GM18519 (cell line): ENCODE results near the gene POU2F1.

ENCODE experiments used
- ATAC-seq: cut with Tn5 transposase; IDR thresholded peaks from one replicate; pipeline ENCODE4 v1.9.1; 2021; ENCODE audit warnings: mild to moderate bottlenecking, moderate library complexity; ENCODE audit not compliant: unreplicated experiment, low FRiP score

POU2F1 gene

DNA sequence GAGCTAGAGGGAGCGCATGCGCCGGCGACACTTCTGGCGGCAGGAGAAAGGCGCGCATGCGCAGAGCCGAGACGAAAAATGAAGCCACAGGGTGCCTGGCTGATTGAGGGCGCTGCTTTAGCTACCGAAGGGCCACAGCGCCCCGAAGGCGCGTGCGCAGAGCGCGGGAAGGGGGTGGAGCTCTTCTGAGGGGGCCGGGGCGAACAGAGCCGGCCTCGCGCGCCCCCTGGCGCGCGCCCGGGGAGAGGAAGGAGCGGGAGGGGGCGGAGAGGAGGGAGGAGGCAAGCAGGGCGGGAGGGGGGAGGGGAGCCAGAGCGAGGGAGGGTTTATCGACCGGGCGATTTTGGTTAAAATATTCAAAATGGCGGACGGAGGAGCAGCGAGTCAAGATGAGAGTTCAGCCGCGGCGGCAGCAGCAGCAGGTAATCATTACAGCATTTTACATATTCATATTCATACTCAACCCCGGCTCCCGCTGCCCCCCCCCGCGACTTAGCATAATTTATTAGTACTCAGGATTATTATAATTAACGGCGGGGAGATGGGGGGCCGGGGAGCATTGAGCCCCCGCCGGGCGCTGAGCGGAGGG, at the start of gene POU2F1:
Gene POU2F1, plus strand, starts transcription at position 350 of the 589 bp plus-strand sequence. Its CDS starts 12 bp downstream, at position 362.
- peak; percentile 41 for ATAC-seq

DNA sequence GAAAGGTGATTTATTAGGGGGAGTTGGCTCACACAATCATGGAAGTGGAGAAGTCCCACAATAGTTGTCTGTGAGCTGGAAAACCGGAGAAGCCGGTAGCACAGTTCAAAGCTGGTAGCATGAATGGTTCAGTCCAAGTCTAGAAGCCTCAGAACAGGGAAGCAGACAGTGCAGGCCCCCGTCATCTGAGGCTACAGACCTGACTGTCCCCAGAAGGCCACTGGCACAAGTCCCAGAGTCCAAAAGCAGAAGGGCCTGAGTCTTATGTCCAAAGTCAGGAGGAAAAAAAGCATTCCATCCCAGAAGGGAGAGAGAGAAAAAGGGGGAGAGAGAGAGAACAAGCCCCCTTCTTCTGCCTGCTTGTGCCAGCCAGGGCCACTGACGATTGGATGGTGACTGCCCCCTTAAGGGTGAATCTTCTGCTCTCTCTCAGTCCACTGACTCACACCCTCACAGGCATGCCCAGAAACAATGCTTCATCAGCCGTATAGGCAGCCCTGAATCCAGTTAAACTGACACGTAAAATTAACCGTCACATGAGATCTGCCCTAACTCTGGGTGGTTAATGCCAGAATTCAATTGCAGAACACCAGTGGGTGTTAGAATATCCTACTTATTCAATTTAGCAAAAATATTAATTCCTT, 49.3 kb upstream of the POU2F1 start:
- ATAC-seq, result no peak

DNA sequence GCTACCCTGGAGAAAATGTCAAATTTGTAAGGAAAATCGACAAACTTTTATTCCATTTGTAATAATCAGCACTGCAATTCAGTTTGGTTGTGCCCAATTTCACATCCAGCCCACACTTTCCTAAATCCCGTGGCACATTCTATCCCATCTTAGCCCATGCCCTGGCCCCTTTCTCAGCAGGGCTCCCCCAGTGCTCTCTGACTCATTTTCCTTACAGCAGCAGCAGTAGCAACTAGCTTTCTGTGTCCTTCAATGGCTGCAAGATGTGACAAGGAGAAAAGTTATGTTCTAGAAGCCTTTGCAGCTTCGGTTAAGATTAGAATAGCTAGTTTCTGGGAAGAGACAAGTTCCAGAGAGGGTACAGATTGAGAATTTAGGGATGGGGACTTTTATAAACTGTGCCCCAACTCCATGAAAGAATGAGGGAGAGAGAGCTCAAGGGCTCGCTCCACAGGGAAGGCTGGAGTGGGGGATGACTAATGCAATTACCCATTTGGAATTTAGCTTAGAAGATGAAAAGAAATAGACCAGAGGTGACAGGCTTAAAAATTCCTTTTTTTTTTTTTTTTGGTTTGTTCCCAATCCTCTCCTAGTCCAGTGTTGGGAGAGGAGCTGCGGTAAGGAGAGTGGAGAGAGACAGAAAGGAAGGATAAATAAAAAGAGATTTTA, 47.0 kb upstream of the POU2F1 start:
- no peak for ATAC-seq

DNA sequence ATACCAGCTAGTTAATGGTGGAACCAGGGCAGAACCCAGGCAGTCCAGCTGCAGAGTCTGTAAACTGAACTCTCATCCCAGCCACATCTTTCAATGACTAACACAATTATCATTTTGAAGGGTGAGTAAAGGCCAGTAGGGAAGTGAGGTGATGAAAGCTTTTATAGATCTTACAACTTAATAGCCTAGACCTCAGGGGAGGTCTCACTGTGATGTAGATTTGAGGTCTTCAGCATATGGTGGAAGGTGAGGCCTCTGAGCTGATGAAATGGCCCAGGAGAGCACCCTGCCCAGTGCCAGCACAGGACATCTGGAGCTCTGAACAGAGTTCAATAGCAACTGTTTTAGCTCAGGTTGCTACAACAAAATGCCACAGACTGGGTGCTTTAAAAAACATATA, 44.8 kb upstream of the POU2F1 start:
- ATAC-seq, result no peak

DNA sequence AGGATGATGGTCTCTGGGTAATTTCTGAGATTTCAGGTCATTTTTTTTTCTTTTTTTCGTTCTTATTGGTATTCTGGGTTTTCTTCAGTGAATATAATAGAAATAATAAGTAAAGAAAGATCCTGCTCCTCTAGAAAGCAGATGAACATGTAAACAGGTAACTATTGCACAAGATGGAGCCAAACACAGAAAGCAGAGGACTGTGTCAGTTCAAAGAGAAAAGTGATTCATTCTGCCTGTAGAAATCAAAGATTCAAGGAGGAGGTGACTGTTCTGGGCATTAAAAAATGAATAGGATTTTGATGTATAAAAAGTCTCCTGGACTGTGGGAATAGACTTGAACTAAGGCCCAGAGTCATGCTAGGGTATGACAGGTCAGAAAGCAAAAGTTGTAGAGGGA, 41.9 kb upstream of the POU2F1 start:
- no peak for ATAC-seq

DNA sequence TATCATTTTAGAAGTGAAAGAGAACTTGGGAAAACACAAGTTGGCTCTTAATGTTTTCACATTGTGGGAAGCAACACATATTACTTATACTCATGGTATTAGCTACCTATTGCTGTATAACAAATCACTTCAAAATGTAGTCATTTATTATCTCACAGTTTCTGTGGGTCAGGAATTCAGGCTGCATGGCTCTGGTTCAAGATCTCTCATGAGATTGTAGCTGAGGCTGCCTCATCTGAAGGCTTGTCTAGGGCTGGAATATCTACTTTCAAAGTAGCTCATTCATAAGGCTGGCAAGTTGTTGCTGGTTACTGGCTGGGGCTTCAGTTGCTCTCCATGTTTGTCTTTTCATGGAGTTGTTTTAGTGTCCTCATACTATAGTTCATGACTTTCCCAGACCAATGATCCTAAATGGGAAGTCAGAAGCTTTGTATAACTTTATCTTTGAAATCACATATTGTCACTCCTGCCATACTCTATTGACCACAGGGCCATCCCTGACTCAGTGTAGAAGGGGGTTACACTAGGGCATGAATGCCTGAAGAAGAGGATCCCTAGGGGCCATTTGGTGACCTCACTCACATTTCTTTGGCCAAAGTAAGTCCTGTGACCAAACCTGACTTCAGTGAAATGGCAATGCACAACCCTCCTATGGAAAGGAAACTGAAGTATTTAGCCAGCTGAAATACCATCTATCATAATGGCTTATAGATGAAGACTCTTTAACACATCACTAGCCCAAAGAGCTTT, 37.9 kb upstream of the POU2F1 start:
- ATAC-seq, result no peak

DNA sequence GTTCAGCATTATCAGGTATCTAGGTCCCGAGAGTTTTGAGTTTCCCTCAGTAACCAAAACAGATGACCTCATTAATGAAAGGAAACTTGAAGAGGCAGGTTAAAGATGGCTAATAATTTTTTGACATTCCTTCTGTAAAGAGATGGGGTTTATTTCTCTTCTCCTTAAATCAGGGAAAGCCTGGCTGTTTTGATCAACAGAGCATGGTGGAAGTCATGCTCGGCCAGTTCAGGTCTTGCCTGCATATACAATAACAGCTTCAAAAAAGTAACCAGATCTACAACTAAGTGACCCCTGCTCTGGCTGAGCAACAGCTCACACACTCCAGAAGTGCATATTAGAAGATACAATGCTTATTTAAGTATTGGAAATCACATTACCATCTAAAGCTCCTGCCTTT, 36.6 kb upstream of the POU2F1 start:
- ATAC-seq, result no peak

DNA sequence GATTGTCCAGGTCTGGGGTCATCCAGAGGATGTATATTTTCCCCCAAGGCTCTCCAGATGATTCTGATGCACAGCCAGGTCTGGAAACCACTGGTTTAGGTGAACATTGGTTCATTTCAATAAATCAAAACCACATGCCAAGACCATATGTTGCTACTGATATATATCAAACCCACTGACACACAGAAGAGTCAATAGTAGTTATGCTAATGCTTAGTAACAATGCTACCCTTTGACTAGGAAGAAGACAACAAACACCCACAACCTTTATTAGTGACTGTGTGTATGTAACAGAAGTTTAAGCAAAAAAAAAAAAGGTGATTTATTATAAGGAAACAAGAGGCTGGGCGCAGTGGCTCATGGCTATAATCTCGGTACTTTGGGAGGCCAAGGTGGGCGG, 35.6 kb upstream of the POU2F1 start:
- ATAC-seq, result no peak

DNA sequence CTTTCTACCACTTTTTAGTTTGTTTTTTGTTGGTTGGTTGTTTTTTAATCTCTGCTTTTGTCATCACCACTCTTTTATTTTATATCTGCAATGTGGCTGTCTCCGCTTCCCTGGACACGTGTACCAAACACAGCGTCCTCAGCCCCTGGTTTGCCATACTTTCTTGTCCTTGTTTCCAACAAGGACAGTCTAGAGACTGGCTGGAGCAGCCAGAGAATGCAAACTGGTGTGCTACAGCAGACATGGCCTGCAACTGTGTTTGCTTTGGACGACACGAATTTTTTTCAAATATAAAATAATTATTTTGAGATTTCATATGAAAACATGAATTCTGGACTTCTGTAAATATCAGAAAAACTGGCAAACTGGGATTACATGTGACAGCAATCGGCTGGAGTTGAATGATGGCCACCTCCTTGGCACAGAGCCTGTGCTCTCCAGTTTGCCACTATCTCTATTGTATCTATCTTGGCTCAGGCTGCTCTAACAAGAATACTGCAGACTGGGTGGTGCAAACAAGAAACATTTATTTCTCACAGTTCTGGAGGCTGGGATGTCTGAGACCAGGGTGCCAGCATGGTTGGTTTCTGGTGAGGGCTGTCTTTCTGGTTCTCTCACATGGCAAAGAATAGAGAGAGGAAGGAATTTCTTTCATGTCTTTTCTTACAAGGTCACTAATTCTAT, 34.6 kb upstream of the POU2F1 start:
- no peak for ATAC-seq

DNA sequence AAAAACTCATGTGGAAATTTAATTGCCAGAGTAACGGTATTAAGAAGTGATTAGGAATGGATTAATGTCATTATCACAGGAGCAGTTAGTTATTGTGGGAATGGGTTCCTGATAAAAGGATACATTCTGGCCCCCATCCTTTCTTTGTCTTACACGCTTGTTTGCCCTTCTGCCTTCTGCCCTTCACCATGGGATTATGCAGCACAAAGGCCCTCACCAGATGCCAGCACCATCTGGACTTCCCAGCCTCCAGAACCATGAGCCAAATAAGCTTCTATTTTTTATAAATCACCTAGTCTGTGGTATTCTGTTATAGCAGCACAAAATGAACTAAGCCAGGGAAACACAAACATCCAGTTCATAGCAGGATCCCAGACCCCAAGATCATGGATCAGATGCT, 33.9 kb upstream of the POU2F1 start:
- ATAC-seq, result no peak

DNA sequence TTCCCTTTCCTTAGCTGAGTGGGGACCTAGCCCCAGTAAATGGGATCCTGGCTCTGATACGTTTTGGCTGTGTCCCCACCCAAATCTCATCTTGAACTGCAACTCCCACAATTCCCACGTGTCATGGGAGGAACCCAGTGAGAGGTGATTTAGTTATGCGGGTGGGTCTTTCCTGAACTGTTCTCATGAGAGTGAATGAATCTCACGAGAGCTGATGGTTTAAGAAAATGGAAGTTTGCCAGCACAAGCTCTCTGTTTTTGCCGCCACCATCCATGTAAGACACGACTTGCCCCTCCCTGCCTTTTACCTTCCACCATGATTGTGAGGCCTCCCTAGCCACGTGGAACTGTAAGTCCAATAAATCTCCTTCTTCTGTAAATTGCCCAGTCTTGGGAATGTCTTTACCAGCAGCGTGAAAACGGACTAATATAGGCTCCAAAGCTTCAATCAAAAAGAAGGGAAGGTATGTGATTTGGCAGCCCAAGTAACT, 29.9 kb upstream of the POU2F1 start:
- ATAC-seq, result no peak

DNA sequence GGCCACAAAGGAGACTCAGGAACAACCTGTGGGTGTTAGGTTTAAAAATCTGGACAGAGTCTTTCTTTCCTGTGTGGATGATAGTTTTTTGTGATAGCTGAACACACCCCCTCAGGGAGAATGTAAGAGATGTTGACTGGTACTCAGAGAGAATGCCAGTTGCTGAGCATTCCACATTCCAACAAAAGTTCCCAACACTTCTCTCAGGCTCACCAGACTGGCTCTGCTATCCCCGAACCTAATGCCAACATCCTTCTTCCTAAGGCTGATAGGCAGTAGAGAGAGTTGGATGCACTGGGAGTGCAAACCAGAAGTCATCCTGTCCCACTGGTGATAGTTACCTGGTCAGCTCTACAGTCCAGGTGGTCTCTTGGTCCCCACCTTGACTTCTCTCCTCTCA, 28.7 kb upstream of the POU2F1 start:
- ATAC-seq, result no peak

DNA sequence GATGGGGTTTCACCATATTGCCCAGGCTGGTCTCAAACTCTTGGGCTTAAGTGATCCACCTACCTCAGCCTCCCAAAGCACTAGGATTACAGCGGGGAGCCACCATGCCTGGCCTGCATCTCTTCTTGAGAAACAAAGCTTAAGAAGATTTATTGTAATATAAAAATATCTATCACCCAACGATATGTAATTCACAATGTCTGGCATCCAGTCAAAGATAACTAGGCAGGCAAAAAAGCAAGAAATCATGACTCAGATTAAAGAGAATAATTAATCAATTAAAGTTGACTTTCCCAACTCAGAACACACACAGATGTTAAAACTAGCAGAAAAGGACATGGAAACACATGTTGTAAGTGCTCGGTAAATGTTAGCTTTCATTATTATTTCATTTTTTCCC, 26.5 kb upstream of the POU2F1 start:
- ATAC-seq, result no peak

DNA sequence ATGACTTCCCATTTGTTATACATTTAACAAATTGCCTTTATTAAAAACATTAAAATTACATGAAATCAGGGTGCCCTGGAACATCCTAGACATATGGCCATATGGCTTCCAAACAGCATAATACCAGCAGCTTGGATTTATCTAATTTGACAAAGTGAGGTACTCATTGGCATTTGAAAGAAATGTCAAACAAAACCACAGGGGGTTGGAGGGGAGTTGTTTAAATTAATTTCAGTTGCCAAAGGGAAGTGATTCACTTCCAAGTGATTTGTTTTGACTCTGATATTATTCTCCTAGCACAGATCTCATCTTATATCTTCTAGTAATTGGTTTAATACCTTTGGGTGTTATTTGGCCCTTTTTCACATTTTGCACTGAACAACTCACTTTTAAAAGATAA, 24.5 kb upstream of the POU2F1 start:
- no peak for ATAC-seq

DNA sequence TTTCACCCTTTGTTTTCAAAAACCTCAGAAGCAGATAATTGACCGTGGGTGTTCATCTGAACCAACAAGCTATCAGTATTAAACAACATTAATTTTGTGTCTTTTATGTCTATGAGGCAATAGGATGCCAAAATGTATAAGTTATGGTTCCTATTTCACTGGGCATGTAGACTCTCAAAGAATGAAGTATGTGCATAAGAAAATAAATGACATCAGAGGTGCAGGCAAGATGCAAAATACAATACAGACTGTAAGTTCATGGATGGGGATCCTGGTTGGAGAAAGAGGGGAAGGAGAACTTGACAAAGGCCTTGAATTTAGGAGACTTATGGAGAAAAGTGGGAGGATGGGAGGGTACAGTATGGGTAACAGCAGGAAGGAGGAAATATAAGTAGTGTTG, 23.4 kb upstream of the POU2F1 start:
- no peak for ATAC-seq

DNA sequence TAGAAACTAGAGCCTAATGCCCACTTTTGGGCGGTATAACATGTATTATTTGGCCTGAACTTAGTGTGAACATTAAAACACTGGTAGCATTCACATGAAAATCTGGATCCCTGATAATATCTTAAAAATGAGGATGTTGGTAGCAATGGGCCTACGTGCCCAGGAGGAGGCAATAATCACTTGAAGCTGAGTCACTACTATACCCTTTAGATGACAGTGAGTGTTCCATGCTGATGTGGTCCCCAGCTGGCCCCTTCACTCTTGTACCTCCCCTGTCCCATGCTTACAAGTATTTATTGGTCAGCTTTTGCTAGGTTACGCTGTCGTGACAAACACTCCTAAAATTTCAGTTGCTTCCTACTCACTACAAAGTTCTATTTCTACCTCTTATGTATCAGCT, 23.0 kb upstream of the POU2F1 start:
- ATAC-seq, result no peak

DNA sequence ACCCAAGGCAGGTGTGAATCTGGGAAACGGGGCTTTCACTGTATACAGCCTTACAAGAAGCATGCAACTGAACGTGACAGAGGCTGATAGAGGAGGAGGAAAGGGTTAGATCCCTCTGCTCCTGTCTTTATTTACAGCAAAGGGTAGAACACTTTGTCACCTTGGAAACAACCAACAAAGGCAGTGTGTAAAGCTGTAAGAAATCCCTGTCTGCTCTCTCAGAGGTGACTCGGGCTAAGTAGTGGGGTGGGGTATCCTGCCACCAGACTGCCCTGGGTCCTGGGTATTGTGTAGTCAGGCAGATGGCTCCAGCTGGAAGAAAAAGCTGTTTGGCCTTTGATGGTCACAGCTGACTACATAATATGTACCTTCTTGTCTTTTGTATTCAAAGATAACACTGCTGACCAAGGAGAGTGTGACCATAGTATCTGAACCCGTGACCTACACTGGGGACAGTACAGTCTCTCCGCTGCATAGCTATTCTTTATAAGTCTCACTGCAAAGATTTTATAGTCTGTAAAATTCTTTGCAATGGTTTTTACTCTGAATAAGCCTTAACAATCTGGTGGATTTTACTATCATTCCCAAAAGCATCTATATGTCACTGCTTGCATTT, 22.1 kb upstream of the POU2F1 start:
- ATAC-seq, result no peak

DNA sequence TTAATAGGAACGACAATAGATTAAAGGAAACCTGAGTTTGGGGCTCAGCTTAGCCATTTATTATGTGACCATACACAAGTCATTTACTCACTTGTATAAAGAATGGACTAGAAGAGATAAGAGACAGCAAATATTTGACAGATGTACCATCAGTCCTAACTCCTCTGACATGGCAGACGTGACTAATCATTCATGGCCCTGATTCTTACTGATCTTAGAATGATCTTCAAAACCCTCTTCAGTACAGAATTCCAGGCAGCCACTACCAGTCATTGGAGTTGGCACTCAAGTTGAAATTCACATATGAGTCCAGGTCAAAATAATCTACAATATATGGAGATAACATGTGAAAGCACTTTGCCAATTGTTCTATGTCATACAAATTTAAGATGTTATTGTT, 21.0 kb upstream of the POU2F1 start:
- no peak for ATAC-seq

DNA sequence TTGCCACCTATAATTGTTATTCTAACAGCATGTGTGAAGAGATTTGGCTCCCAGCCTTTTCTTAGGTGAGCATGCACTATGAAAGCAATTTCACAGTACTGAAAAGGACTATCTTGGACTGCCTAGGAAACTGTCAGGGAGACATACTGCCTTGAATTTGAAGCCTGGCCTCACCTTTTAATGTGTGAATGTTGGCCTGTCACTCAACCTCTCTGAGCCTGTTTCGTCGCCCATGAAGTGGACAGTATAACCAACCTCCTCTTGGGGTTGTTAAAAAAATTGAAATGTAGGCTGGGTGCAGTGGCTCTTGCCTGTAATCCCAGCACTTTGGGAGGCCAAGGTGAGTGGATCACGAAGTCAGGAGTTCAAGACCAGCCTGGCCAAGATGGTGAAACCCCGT, 20.4 kb upstream of the POU2F1 start:
- ATAC-seq, result no peak

DNA sequence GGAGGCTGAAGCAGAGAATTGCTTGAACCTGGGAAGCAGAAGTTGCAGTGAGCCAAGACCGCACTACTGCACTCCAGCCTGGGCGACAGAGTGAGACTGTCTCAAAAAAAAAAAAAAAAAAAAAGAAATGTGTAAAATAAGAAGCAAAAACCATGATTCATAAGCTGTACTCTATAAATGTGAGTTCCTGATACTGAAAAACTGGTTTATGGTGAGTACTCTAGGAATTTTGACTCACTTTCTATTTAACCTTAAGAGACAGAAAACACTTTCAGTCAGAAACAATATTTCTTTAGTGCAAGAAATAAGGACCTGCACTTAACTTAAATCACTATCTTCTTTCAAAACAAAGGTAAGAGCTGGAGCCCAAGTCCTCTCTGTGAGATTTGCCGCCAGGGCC, 19.9 kb upstream of the POU2F1 start:
- ATAC-seq, result no peak
